GM10847 (cell line): ENCODE data around the gene IGF2BP1.

ENCODE experiments used
- POLR2A ChIP-seq: IDR thresholded peaks from 2 replicates; pipeline ENCODE4 v1.6.1; 2011; ENCODE audit not compliant: insufficient read length; ENCODE audit errors: extremely low read depth

Gene IGF2BP1

GRCh38 chr17:48997103-48997826 lies at the start of gene IGF2BP1:
TSS of gene IGF2BP1 (plus strand) at chr17:48997385. CDS start at chr17:48997746, 361 bp downstream.
- no peak for TF ChIP-seq POLR2A

- no peak for TF ChIP-seq POLR2A
These were observed 45.6 kb upstream of the IGF2BP1 start for GRCh38 chr17:48951572-48951971.

DNA sequence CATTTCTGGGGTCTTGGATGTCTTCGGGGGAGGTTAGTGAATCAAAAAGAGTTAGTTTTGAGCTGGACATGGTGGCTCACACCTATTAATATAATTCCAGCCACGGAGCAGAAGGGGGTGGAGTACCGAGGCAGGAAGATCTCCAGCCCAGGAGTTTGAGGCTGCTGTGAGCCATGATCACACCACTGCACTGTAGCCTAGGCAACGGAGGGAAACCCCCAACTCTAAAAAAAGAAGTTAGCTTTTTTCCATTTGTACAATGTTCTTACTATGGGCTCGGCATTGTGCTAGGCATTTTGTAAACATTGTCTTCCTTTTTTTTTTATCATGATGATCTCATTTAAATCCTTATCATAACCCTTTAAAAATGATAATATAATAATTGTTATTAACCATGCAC lies 44.3 kb upstream of the IGF2BP1 start:
- no peak for TF ChIP-seq POLR2A

- no peak for TF ChIP-seq POLR2A
These were observed 42.9 kb upstream of the IGF2BP1 start for GRCh38 chr17:48954300-48954755.

GRCh38 chr17:48960834-48961515 lies 36.2 kb upstream of the IGF2BP1 start:
- TF ChIP-seq POLR2A = no peak

DNA sequence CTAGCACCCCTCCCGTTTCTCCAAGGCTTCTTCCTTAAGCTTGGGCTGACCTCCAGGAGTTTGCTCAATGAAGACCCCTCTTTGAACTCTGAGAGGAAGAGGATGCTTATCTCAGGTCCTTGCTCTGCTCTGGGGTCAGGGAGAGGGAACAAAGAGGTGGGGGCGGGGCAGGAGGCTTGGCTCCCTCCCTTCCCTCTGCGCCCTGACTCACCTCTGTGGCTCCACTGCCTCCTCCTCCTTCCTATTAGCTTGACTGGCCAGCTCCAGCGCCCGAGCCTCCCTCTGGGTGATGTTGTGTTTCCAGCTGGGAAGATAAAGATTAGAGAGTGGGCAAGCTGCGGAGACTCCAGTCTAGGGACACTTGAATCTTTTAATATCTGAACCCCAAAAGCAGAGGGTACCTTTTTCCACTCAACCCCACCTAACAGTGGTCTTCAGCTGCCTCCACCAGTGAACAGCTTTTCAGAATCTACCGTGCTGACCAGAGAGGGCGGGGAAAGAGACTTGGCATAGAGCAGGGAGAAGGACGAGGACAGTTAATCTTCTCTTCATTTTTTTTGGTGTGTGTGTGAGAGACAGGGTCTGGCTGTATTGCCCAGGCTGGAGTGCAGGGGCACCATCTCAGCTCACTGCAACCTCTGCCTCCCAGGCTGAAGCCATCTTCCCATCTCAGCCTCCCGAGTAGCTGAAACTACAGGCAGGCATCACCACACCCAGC lies 35.5 kb upstream of the IGF2BP1 start:
- no peak for TF ChIP-seq POLR2A

- TF ChIP-seq POLR2A = no peak
These were observed 27.0 kb upstream of the IGF2BP1 start for GRCh38 chr17:48970224-48970623.

DNA sequence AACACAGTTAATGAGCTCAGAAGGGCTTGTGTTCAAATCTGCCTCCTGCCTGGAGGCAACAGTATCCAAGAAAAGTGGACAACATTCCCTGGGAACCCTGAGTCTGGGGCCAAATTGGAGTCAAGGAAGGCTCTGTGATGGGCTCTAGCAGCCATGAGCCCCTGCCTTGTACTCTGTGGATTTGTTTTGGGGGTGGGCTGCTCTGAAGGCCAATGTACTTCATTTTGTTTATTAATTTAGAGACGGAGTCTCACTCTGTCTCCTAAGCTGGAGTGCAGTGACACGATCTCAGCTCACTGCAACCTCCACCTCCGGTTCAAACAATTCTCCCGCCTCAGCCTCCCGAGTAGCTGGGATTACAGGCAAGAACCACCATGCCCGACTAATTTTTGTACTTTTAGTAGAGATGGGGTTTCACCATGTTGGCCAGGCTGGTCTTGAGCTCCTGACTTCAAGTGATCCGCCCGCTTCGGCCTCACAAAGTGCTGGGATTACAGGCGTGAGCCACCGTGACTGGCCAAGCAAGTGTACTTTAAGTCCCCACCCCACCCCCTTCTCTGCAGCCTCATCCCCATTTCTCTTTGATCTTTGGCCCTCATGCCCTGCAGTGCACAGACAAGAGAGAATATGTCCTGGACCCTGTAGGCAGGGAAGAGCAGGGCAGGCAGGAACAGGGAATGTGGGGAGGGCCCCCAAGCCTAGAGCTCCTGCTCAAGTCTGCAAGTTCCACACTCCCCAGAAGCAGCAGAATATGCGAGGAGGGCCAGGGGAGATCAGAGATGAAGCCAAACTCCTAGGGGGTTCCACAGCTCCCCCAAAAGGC lies 26.1 kb upstream of the IGF2BP1 start:
- no peak for TF ChIP-seq POLR2A

- TF ChIP-seq POLR2A = no peak
These were observed 24.5 kb upstream of the IGF2BP1 start for GRCh38 chr17:48972749-48973097.

DNA sequence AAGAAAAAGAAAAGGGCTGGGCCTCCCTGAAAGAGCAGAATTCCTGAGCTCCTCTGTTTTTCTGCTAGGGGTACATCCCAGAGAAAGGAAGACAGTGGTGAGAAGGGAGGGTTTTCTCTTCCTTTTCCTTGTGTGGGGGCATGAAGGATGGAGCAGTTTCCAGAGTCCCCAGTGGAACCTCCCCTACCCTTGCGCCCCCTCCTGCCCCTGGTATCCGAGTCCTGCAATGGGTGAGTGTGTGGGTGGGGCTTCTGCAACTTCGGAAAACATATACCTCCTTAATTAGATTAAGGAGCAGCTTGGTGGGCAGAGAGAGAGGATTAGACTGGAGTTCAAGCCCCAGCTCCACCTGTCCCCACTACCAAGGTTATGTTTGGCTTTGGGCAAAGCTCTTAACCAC lies 23.4 kb upstream of the IGF2BP1 start:
- TF ChIP-seq POLR2A = no peak

GRCh38 chr17:48981927-48982539 lies 15.2 kb upstream of the IGF2BP1 start:
- TF ChIP-seq POLR2A = no peak

- no peak for TF ChIP-seq POLR2A
These were observed 11.5 kb upstream of the IGF2BP1 start for GRCh38 chr17:48985436-48986245.

DNA sequence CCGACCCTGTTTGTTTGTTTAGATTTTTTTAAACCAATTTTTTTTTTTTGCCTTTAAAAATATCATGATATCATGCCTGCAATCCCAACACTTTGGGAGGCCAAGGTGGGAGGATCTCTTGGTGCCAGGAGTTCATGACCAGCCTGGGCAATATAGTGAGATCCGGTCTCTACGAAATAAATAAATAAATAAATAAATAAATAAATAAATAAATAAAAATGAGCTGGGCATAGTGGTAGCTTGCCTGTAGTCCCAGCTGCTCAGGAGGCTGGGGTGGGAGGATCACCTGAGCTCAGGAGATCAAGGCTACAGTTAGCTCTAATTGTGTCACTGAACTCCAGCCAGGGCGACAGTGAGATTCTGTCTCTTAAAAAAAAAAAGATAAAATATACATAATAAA lies 8.1 kb upstream of the IGF2BP1 start:
- TF ChIP-seq POLR2A = no peak

- TF ChIP-seq POLR2A = no peak
These were observed 6.3 kb upstream of the IGF2BP1 start for GRCh38 chr17:48990882-48991357.
